ENCODE results near the gene PKHD1. TPM values are rescaled to one million over a fixed set of nuclear protein-coding genes. Genes with fewer than 3 reads are reported as not detected.

PKHD1 gene
- total and polyA plus RNA-seq, 2 of the 8 experiments (the other 6 are each of a cell fraction or from before 2014, with no cell fraction given), result 0.06 to 0.09 TPM

GRCh38 chr6:51936531-51937290 lies 150.7 kb downstream of the PKHD1 start:
- ChIA-PET CTCF (ENCODE audit: partially characterized antibody) (interaction anchor here (0.8 to 2.5 kb wide), 2 partner anchors 12 to 75 kb away, joined by 3 to 5 read pairs; no protein-coding TSS in a partner anchor), POLR2A (ENCODE audit: partially characterized antibody) (no interaction called here)
- no peaks in the 10 kb centered on the region for H4K20me1 ChIP-seq (replicated peaks in 1 of 2; ENCODE audit: control insufficient read depth in 1 of 2, insufficient read depth in 2 of 2, low read length in 2 of 2)
- no peak overlapping the region for H3K4me2 ChIP-seq (ENCODE audit: insufficient read depth in 1 of 2, low read depth in 2 of 2, low read length in 2 of 2)
- FAIRE-seq (no peak), DNase-seq (ENCODE audit: low read depth in 1 of 2, low spot score in 2 of 2) (no peak)
- H4K8ac ChIP-seq (ENCODE audit: extremely low read depth, insufficient read depth, low read length), result no peak overlapping the region
- no peak overlapping the region for H4K91ac ChIP-seq (replicated peaks; ENCODE audit: insufficient read length, low read length)
- no peaks in the 10 kb centered on the region for H3K79me1 ChIP-seq (ENCODE audit: low read depth, low read length)
- no peaks in the 10 kb centered on the region; a peak in 1 of 7 replicates for H3K4me1 ChIP-seq (replicated peaks in 1 of 4; ENCODE audit: control insufficient read depth in 3 of 4, insufficient read depth in 4 of 4, low read length in 3 of 4)
- no peak overlapping the region for H4K5ac ChIP-seq (ENCODE audit: insufficient read length, low read depth, low read length)
- no peaks in the 10 kb centered on the region for H3K79me2 ChIP-seq (ENCODE audit: control insufficient read depth in 1 of 2, insufficient read depth in 2 of 2, low read length in 2 of 2)
- H2BK12ac ChIP-seq (ENCODE audit: low read depth, low read length), result no peak overlapping the region
- WGBS, 2 experiments (ENCODE audit: extremely low coverage in 1 of 2, insufficient coverage in 1 of 2, insufficient read length in 1 of 2, insufficient replicate concordance in 2 of 2, low coverage in 1 of 2, low lambda C conversion rate in 2 of 2, missing lambda C conversion rate in 1 of 2), result 62% methylated on average over 4 of the region's 4 CpGs; no CpG with 5 or more reads in 1 of the 2 experiments
- no peak overlapping the region for H3K27ac ChIP-seq (ENCODE audit: low read depth, low read length)
- no peak overlapping the region for H2BK5ac ChIP-seq (ENCODE audit: low read depth, low read length)
- no peaks in the 10 kb centered on the region for H3K27me3 ChIP-seq (replicated peaks in 1 of 4; ENCODE audit: control insufficient read depth in 3 of 4, extremely low read depth in 1 of 4, insufficient read depth in 3 of 4, low read length in 3 of 4)
- H2AFZ ChIP-seq (ENCODE audit: low read length), result no peak overlapping the region
- H3K14ac ChIP-seq (ENCODE audit: insufficient read length), result no peak overlapping the region
- H3K18ac ChIP-seq (ENCODE audit: extremely low read depth, low read length), result no peak overlapping the region
- H3K23ac ChIP-seq (ENCODE audit: insufficient read length), result no peak overlapping the region
- H3K56ac ChIP-seq (replicated peaks; ENCODE audit: insufficient read length, low read depth, low read length), result no peak overlapping the region
- H3K4ac ChIP-seq (replicated peaks; ENCODE audit: insufficient read length, low read depth, low read length), result no peak overlapping the region
- no peak overlapping the region for H2BK15ac ChIP-seq (ENCODE audit: low read length)
- no peak overlapping the region for H3K4me3 ChIP-seq (ENCODE audit: extremely low read depth in 1 of 4, insufficient read depth in 2 of 4, low read depth in 3 of 4, low read length in 4 of 4)
- no peak overlapping the region for H2BK20ac ChIP-seq (ENCODE audit: low read length)
- no peaks in the 10 kb centered on the region for H3K36me3 ChIP-seq (ENCODE audit: control insufficient read depth in 2 of 4, insufficient read depth in 4 of 4, low read length in 3 of 4)
- TF ChIP-seq TAF1 (IDR thresholded peaks at IDR 0.05; ENCODE audit: low read depth, low read length), result no peak
- no peaks in the 10 kb centered on the region; the same call in 1 of the 2 replicates for H3K23me2 ChIP-seq (ENCODE audit: low read depth, low read length)
- no peak overlapping the region for H2AK5ac ChIP-seq (ENCODE audit: low read depth, low read length)
- no peak overlapping the region for H3K9ac ChIP-seq (replicated peaks in 1 of 4; ENCODE audit: extremely low read depth in 1 of 4, low read depth in 3 of 4, low read length in 3 of 4)
- no peak overlapping the region for H2BK120ac ChIP-seq (replicated peaks; ENCODE audit: low read depth, low read length)
- no peaks in the 10 kb centered on the region for H3K9me3 ChIP-seq (ENCODE audit: insufficient read depth in 2 of 2, low read depth in 1 of 2, low read length in 1 of 2)

Data from H1 (cell line).